ENCODE data around the gene SRA1. TPM values are rescaled to one million over a fixed set of nuclear protein-coding genes. Genes with fewer than 3 reads are reported as not detected.
A peak's percentile ranks its signal among the peaks of the same experiment; 100 is the strongest.

Gene SRA1
- total and polyA plus RNA-seq, 2 of the 4 experiments (the other 2 are of a cell fraction), result 52.9 to 54.8 TPM

DNA sequence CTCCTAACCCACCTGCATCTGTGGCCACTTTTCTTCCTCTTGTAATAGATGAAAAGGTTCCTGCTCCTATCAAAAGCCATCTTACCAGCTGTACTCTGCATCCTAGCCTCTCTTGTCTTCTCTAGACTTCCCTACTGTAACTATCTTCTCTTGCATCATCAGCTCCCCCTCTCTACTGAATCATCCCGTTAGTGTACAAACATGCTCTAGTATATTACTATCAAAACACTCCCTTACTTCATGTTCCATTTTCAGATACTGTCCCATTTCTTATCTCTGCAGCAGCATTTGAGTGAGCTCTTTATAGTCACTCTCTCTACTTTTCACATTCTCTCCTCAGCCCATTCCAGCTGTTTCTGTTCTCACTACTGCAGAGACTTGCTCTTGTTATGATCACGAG is 2.8 kb downstream of the SRA1 start:
- H3K4ac ChIP-seq (ENCODE audit: low read depth, low read length), result no peak overlapping the region
- H4K20me1 ChIP-seq (ENCODE audit: insufficient read depth, low read length), result peaks cover 25% of the 10 kb centered on the region
- no peak overlapping the region for H2BK20ac ChIP-seq (ENCODE audit: low read depth, low read length)
- no peak overlapping the region for H2AK9ac ChIP-seq (replicated peaks; ENCODE audit: low read depth, low read length, poor library complexity)
- peak overlapping the region; percentile 49; the same call in 1 of the 2 replicates for H3K4me2 ChIP-seq (ENCODE audit: low read depth, low read length)
- TF ChIP-seq CEBPB (IDR thresholded peaks at IDR 0.05; ENCODE audit: low read depth, low read length), result peak; percentile 96
- TF ChIP-seq POLR2A (IDR thresholded peaks at IDR 0.05; ENCODE audit: low read depth, low read length), result no peak; the same call in 1 of the 2 replicates
- peak; percentile 52; the same call in 1 of the 2 replicates for TF ChIP-seq FOS (IDR thresholded peaks at IDR 0.05; ENCODE audit: low read depth, low read length)
- no peak overlapping the region for H2AK5ac ChIP-seq (ENCODE audit: low read depth, low read length)
- H3K79me1 ChIP-seq (ENCODE audit: low read depth in 1 of 2, low read length in 2 of 2), result peaks cover 22 to 73% of the 10 kb centered on the region in 2 experiments
- no peak overlapping the region for H3K56ac ChIP-seq (ENCODE audit: extremely low read depth, insufficient read depth, low read length)
- dilution Hi-C loops (cut with HindIII; ENCODE audit: low sequenced_read_pairs, unreplicated experiment), result no loop called here
- H4K5ac ChIP-seq (ENCODE audit: low read depth, low read length), result no peak overlapping the region
- no peak overlapping the region for H3K4me3 ChIP-seq (ENCODE audit: insufficient read depth, low read depth, low read length)
- H3K27ac ChIP-seq (ENCODE audit: insufficient read depth, low read length), result no peak overlapping the region
- H2AFZ ChIP-seq (replicated peaks; ENCODE audit: low read length, poor library complexity), result no peak overlapping the region
- POLR2A ChIA-PET (ENCODE audit: unreplicated experiment), result no interaction called here
- no peak overlapping the region for H3K23ac ChIP-seq (ENCODE audit: low read depth, low read length)
- H3K9me1 ChIP-seq (ENCODE audit: insufficient read depth, low read length), result peaks cover 9% of the 10 kb centered on the region
- no peaks in the 10 kb centered on the region for H3K9me3 ChIP-seq (ENCODE audit: control insufficient read depth, insufficient read depth, low read length)
- H4K91ac ChIP-seq (ENCODE audit: insufficient read depth, low read depth, low read length), result no peak overlapping the region
- CTCF ChIA-PET, result interaction anchor here (0.9 kb wide), 1 partner anchor 18 kb away, joined by 11 read pairs; no protein-coding TSS in a partner anchor
- in situ Hi-C loops (cut with MboI; ENCODE audit: low sequenced_read_pairs), result no loop called here
- 34% methylated on average over 2 of the region's 2 CpGs; no CpG with 5 or more reads in 1 of the 2 experiments for WGBS, 2 experiments (ENCODE audit: extremely low coverage in 2 of 2, insufficient read length in 1 of 2)
- no peak overlapping the region for H2BK5ac ChIP-seq (ENCODE audit: low read depth, low read length, poor library complexity, severe bottlenecking)
- peak; percentile 83 for DNase-seq
- peaks cover 16% of the 10 kb centered on the region for H3K4me1 ChIP-seq (ENCODE audit: control insufficient read depth, insufficient read depth, low read length)
- intact Hi-C loops (cut with micrococcal nuclease), result no loop called here
- H2BK120ac ChIP-seq (ENCODE audit: low read depth, low read length), result no peak overlapping the region
- no peak overlapping the region for H2BK15ac ChIP-seq (ENCODE audit: low read depth, low read length)
- H3K9ac ChIP-seq (ENCODE audit: low read depth, low read length), result no peak overlapping the region
- H3K36me3 ChIP-seq (ENCODE audit: control insufficient read depth, insufficient read depth, low read length), result peaks cover 25% of the 10 kb centered on the region
- H3K14ac ChIP-seq (replicated peaks; ENCODE audit: low read depth, low read length), result 0 out of 2 replicates have a peak overlapping the region, but pooled peaks have one; percentile 15
- no peak overlapping the region for H3K18ac ChIP-seq (ENCODE audit: low read depth, low read length)
- peak; percentile 51 for ATAC-seq (ENCODE audit: low read depth)
- H4K8ac ChIP-seq (ENCODE audit: low read depth in 2 of 2, low read length in 2 of 2), result no peak overlapping the region
- BruUV-seq (replicated peaks), result no TSS peak
- H3K27me3 ChIP-seq (ENCODE audit: control insufficient read depth, insufficient read depth, low read length), result no peaks in the 10 kb centered on the region

Data from IMR-90 (cell line).